Right cardiac atrium (tissue), 5 donors: Measurements from ENCODE around the gene SATB1. TPM values are rescaled to one million over a fixed set of nuclear protein-coding genes. Genes with fewer than 3 reads are reported as not detected.
A peak's percentile ranks its signal among the peaks of the same experiment; 100 is the strongest.

Source experiments
- ATAC-seq, 2 donors: fragments of 200-7000 bp; cut with Tn5 transposase; one replicate each; pipeline versions ENCODE4 v1.8.0 to v1.9.1; 2020; ENCODE audit warnings: moderate library complexity in 2 of 2, mild to moderate bottlenecking in 1 of 2
- DNase-seq, 3 donors: peaks; one replicate each; pipeline ENCODE4 v3.0.0-alpha.2; 2020
- H3K27ac ChIP-seq: one replicate; pipeline ENCODE4 v1.5.1; 2013; ENCODE audit warnings: mild to moderate bottlenecking, low read length, control low read depth, moderate library complexity
- H3K27me3 ChIP-seq: one replicate; pipeline ENCODE4 v1.6.1; 2013; ENCODE audit not compliant: control insufficient read depth, insufficient read depth
- H3K4me1 ChIP-seq: one replicate; pipeline ENCODE4 v1.6.1; 2013; ENCODE audit warnings: low read length; ENCODE audit not compliant: control insufficient read depth, insufficient read depth
- H3K4me3 ChIP-seq: one replicate; pipeline ENCODE4 v1.5.1; 2013; ENCODE audit warnings: low read length, control low read depth
- H3K9me3 ChIP-seq: one replicate; pipeline ENCODE4 v1.6.1; 2013; ENCODE audit warnings: low read length; ENCODE audit not compliant: control insufficient read depth
- WGBS: extraction: QIAGEN DNeasy Blood & Tissue Kit; methylation state at CpG from one replicate; pipeline ENCODE4 v1.1.7; 2013; 5-methylcytosine and 5-hydroxymethylcytosine counted together
- intact Hi-C, 4 donors: fragments of 100-400 bp; cut with DNase I; formaldehyde crosslinking; loops; one replicate each; pipeline versions ENCODE4 v1.11.0 to v1.14.0; 2022 to 2023
- polyA plus RNA-seq: library from polyadenylated mRNA; stranded (reverse); fragments of 200-250 nt; gene quantifications from one replicate; pipeline ENCODE4 v1.2.3, GENCODE V29; 2013
- total RNA-seq, 4 donors: library from RNA; stranded (reverse); fragmentation: NEBNext Ultra II Directional; extraction: Animal tissue kit (Norgen Biotek cat#: 25700); gene quantifications; one replicate each; pipeline ENCODE4 v1.2.1, GENCODE V29; 2021
- donor health status: healthy with polysubstance abuse.
- donor health status: DM: no; HTN: yes; CAD: no.
- donor health status: DM: no; HTN: no; CAD: no.
- donor health status: DM: no; HTN: yes; CAD: no; lungs with severe emphysema.
- donor health status: DM: yes; HTN: yes; CAD: no.

SATB1 gene
- total and polyA plus RNA-seq, 5 donors, result 21.5 to 48.3 (median 37.7) TPM

- H3K4me3 ChIP-seq, result no peak overlapping the region
- peaks cover 2% of the 10 kb centered on the region for H3K27me3 ChIP-seq
- ATAC-seq (no peak), DNase-seq (no peak)
- H3K27ac ChIP-seq, result no peak overlapping the region
- H3K4me1 ChIP-seq, result no peaks in the 10 kb centered on the region
- intact Hi-C loops, result no loop called here
- no peaks in the 10 kb centered on the region for H3K9me3 ChIP-seq
- 76% methylated on average over 3 of the region's 3 CpGs for WGBS
These were observed 6.1 kb upstream of the SATB1 start for GRCh38 chr3:18431266-18431665.

- Histone ChIP-seq H3K4me3 (no peak overlapping the region), H3K4me1 (no peaks in the 10 kb centered on the region), H3K9me3 (no peaks in the 10 kb centered on the region), H3K27me3 (peaks cover 2% of the 10 kb centered on the region), H3K27ac (no peak overlapping the region)
- ATAC-seq, result no peak
- 64% methylated on average over 6 of the region's 6 CpGs for WGBS
- DNase-seq, result no peak
- intact Hi-C loops, result no loop called here
These were observed 4.0 kb upstream of the SATB1 start for GRCh38 chr3:18428991-18429745.

DNA sequence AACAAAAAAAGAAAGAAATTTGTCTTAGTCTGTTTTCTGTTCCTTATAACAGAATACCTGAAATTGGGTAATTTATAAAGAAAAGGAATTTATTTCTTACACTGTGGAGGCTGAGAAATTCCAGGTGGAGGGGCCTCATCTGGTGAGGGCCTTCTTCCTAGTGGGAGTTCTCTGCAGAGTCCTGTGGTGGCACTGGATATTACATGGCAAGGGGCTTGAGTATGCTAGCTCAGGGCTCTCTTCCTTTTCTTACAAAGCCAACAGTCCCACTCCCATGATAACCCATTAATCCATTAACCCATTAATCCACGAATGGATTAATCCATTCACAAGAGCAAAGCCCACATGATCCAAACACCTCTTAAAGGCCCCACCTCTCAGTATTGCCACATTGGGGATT is 2.9 kb upstream of the SATB1 start:
- Histone ChIP-seq H3K27me3 (no peaks in the 10 kb centered on the region), H3K4me1 (no peaks in the 10 kb centered on the region), H3K27ac (no peak overlapping the region), H3K9me3 (no peaks in the 10 kb centered on the region), H3K4me3 (no peak overlapping the region)
- intact Hi-C loops, result no loop called here
- ATAC-seq, result no peak
- no peak for DNase-seq
- WGBS, result 73% methylated on average over 1 of the region's 1 CpG

DNA sequence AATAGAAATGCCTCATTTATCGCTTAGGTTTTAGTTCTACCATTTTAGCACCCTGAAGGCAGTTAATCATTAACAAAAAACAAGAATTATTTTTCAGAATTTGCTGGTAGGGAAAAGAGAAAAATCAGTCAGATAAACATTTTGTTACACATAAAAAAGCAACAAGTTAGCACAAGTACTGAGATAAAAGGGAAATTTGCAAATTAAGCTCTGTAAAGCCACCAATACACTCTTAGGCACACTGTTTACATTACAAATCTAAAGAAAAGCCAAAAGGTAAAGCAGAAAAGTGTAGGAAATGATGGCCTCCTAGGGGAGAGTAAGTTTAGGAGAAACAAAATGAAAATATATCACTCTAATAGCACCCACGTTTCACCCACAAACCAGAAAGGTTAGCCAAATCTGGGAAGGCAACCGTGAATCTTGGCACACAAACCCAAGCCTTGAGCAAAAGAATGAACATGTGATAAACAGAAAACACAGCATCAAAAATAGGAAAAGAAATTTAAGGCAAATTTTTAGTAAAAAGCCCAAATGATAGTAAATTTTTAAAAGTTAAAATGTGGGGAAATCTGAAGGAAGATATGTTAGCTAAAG is 1.6 kb upstream of the SATB1 start:
- no peak overlapping the region for H3K27ac ChIP-seq
- no peak for ATAC-seq
- H3K4me1 ChIP-seq, result no peaks in the 10 kb centered on the region
- WGBS, result 39% methylated on average over 3 of the region's 3 CpGs
- intact Hi-C loops, result no loop called here
- DNase-seq, result no peak
- H3K27me3 ChIP-seq, result no peaks in the 10 kb centered on the region
- H3K9me3 ChIP-seq, result no peaks in the 10 kb centered on the region
- no peak overlapping the region for H3K4me3 ChIP-seq

DNA sequence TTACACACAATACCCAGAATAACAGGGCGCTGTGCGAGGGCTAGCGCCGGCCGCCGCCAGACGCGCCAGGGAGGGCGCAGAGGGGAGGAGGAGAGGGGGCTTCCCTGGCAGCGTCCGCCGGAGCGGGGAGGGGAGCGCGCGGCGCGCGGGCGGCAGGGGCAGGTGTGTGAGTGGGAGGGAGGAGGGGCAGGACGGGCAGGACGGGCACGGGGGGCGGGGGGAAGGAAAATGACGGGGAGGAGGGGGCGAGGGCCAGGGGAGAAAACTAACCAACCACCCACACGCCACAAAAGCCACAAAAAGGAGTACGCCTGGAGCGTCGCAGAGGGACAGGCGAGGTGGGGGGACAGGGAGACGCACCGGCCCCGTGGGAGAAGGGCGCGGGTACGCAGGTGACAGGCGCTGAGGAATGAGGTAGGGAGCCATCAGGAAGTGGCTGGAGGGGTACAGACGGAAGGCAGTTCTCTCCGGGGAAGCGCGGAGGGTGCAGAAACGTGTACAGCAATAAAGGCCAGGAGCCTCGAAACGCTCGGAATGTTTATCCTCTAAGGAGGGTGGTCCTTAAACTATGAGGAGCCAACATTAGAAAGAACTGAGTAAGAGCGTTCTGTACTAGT is 610 bp upstream of the SATB1 start:
- Histone ChIP-seq H3K27me3 (no peaks in the 10 kb centered on the region), H3K4me3 (peak overlapping the region; percentile 88), H3K4me1 (no peaks in the 10 kb centered on the region), H3K27ac (peak overlapping the region; percentile 51), H3K9me3 (no peaks in the 10 kb centered on the region)
- DNase-seq (peak; percentile 45 to 83 (median 79)), ATAC-seq (peak; percentile 69 to 70)
- intact Hi-C loops, result no loop called here
- 1% methylated on average over 46 of the region's 47 CpGs for WGBS

GRCh38 chr3:18424213-18424728 is 868 bp downstream of the SATB1 start:
- peak; percentile 13 to 19 for ATAC-seq
- Histone ChIP-seq H3K27ac (peak overlapping the region; percentile 87), H3K27me3 (no peaks in the 10 kb centered on the region), H3K9me3 (no peaks in the 10 kb centered on the region), H3K4me1 (no peaks in the 10 kb centered on the region), H3K4me3 (peak overlapping the region; percentile 88)
- WGBS, result under 1% methylated on average over 27 of the region's 27 CpGs
- intact Hi-C loops, result no loop called here
- DNase-seq, result peak in 1 of 3 donors; percentile 45

- Histone ChIP-seq H3K4me3 (peak overlapping the region; percentile 88), H3K27ac (peak overlapping the region; percentile 87), H3K27me3 (no peaks in the 10 kb centered on the region), H3K4me1 (no peaks in the 10 kb centered on the region), H3K9me3 (no peaks in the 10 kb centered on the region)
- ATAC-seq (peak; percentile 38 to 47), DNase-seq (peak; percentile 47 to 79 (median 69))
- 2% methylated on average over 22 of the region's 22 CpGs for WGBS
- intact Hi-C loops, result no loop called here
These were observed 1.5 kb downstream of the SATB1 start for GRCh38 chr3:18423401-18424212.

DNA sequence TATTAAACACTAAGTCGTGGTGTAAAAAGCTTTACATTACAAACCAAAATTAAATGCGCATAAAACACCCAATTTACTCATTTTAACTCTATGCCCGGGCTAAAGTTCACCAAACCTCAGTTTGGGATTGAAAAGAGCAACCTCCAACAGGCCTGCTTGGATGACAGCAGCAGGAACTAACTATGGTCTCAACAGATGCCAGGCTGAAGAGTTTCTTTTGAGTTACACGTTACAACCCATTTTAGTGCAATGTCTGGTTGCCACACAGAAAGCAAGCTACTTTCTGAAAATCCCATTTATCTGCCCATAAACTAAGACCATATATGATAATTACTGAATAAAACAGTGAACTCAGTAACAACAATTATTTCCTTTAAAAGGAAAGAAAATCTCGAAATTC is 2.2 kb downstream of the SATB1 start:
- peak overlapping the region; percentile 88 for H3K4me3 ChIP-seq
- no peak overlapping the region for H3K27ac ChIP-seq
- DNase-seq (no peak), ATAC-seq (no peak)
- no peaks in the 10 kb centered on the region for H3K4me1 ChIP-seq
- H3K9me3 ChIP-seq, result no peaks in the 10 kb centered on the region
- no peaks in the 10 kb centered on the region for H3K27me3 ChIP-seq
- intact Hi-C loops, result no loop called here
- WGBS, result 29% methylated on average over 5 of the region's 5 CpGs

GRCh38 chr3:18420555-18420954 is 4.6 kb downstream of the SATB1 start:
- WGBS, result 94% methylated on average over 9 of the region's 9 CpGs
- Histone ChIP-seq H3K9me3 (no peaks in the 10 kb centered on the region), H3K4me3 (no peak overlapping the region), H3K27ac (no peak overlapping the region), H3K27me3 (no peaks in the 10 kb centered on the region), H3K4me1 (no peaks in the 10 kb centered on the region)
- no peak for ATAC-seq
- intact Hi-C loops, result no loop called here
- DNase-seq, result no peak

DNA sequence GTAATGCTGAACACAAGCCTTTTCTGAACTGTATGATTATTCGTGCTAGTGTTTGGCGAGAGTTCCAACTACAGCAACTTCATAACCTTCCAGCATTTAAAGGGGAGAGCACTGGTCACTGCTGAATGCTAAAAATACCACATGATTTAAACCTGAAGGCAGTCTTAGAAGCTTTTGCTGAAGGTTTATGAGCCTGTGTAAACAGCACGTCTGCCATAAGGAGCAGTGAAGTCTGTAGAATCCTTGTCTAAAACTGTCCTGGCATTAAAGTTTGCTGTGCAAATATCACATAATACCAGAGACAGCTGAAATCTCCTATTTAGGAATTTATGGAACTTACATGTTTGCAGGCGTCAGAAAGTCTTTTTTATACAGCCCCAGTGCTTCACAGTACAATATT is 5.9 kb downstream of the SATB1 start:
- ATAC-seq, result peak; percentile 48 to 53
- Histone ChIP-seq H3K27ac (no peak overlapping the region), H3K27me3 (no peaks in the 10 kb centered on the region), H3K4me1 (no peaks in the 10 kb centered on the region), H3K9me3 (no peaks in the 10 kb centered on the region), H3K4me3 (no peak overlapping the region)
- no peak for DNase-seq
- intact Hi-C loops, result no loop called here
- 52% methylated on average over 4 of the region's 4 CpGs for WGBS
